ENCODE data around the gene INTS12.
"Not testable (repeated sequence)": the region's sequence is repeated elsewhere in the genome, so short reads cannot be mapped to it uniquely, and the experiment has no call there.

The INTS12 gene, protein sequence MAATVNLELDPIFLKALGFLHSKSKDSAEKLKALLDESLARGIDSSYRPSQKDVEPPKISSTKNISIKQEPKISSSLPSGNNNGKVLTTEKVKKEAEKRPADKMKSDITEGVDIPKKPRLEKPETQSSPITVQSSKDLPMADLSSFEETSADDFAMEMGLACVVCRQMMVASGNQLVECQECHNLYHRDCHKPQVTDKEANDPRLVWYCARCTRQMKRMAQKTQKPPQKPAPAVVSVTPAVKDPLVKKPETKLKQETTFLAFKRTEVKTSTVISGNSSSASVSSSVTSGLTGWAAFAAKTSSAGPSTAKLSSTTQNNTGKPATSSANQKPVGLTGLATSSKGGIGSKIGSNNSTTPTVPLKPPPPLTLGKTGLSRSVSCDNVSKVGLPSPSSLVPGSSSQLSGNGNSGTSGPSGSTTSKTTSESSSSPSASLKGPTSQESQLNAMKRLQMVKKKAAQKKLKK

DNA sequence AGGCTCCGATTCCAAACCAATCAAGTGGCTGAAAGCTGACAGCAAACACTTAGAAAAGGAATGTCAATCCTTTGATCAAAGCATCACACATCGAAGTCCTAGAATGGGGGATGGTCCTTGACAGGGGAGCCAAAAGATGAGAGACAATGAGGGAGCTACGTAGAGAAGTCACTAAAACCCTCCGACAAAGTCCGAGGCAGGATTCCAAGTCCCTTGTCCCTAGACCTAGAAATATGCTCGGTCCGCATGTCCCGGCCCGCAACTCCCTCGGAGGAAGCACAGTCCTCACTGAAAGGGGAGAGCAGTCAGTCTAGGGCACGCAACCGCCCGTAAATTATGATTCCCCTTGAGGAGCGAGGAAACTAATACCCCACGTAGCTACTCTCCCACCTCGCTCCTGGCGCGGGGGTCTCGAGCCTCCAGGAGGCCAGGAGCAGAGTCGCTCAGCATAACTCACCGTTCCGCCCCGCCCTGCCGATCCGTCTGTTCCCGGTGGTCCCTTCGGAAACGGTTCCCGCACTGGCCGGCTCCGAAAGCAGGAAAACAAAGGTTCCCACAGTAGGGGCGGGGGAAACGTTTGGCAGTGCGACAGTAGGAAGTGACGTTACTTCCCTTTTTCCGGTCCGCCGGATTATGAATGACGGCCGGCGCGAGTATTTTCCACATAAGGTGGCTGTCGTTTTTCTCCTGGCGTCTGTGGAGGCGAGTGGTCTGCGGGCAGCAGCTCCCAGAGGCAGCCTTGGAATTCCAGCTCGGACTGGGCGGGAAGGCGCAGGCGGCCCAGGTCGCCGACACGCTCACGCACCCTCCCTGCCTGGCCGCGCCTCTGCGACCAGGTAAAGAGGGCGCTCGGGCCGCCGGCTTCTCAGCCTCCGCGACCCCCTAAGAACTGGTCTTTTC, at the start of gene INTS12, which contains the start of gene GSTCD:
INTS12 (minus strand) TSS at position 509 of the 900 bp plus-strand sequence. CDS start 8,684 bp downstream, outside the sequence.
GSTCD (plus strand) TSS at position 604 of the 900 bp plus-strand sequence. CDS start 8,830 bp downstream, outside the sequence.
- peak; percentile 92 for DNase-seq

DNA sequence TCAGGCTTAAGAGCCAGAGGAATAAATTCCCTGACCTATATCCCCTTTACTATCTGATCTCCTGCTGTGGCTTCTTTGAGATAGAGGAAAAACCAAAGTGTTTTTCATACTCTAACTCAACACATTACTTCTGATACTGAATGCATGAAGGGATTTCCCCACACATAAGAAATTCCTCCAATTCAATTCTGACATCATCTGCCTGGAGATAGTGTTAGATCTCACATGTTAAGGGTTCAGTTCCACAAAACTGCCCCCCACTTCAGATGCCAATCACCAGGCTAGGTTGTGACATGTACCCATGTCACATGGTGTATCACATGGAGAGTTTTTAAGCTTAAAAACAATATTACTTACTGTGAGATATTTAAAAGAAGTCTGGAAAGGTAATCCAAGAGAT, 46.9 kb upstream of the INTS12 start:
- no peak for DNase-seq

DNA sequence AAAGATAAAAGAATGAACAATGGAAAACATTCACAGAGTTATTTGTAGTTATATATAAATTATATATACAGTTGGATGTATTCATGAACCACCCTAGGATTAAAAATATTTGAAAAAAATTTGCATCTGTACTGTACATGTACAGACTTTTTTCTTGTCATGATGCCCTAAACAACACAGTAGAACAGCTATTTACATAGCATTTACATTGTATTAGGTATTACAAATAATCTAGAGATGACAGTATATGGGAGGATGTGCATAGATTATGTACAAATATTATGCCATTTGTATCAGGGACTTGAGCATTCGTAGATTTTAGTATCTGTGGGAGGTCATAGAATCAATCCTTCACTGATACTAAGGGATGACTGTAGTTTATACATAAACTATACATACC, 44.9 kb upstream of the INTS12 start:
- DNase-seq: no peak

DNA sequence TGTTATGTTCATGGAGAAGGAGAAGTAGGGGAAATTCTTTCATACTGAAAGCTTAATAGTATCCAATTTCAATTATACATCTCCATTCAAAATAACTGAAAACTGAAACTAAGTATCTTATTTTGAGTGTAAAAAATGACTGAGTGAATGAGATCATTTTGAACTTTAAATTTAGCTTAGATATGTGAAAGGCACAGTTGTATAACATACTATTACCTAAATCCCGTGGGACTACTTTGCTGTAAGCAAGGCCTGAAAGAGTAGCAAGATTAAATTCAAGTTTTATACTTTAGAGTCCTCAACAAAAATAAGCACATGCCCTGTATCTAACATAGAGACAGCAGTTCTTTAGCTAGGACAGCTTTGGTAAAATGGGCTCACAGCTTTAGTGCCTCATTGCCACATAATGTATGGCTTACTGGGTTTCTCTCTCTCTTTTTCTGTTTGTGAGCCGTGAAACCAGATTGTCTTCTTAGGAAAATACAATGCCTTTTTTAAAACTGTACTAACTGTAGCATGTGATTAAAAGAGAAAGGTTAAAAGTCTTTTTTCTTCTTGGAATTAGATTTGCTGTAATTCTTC, 43.3 kb upstream of the INTS12 start:
- no peak for DNase-seq

DNA sequence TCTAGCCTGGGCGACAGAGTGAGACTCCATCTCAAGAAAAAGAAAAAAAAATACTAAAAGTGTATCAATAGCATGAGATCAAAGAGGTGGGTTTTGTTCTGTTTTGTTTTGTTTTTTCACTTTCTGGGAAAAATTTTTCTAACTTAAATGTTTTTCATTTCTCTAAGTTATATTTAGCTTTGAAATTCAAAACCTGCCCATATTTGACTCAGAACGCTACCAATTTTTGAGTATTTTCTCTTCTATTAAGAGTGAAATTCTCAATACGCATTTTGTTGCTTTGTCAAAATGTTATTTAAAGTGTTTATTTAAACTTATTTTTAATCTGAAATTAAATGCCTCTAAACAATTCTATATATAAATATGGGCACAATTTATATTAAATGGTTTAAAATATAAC, 39.7 kb upstream of the INTS12 start:
- DNase-seq: no peak

DNA sequence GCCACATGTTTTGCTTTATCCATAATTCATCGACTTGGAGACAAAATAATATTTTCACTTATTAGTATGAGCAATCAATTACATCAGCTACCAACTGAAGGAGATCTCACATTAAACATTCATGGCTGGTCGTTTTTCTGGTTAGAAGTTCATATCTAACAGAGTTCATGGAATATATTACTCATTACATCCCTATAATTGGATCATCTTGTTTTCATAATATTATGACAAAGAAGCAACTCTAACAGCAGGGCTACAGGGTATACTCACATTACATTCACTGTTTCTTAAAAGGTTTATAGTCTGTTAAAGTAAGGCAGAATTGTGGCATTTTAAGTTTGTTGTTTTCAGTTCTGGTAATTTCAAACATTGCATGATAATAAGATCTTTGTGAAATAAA, 33.1 kb upstream of the INTS12 start:
- no peak for DNase-seq

DNA sequence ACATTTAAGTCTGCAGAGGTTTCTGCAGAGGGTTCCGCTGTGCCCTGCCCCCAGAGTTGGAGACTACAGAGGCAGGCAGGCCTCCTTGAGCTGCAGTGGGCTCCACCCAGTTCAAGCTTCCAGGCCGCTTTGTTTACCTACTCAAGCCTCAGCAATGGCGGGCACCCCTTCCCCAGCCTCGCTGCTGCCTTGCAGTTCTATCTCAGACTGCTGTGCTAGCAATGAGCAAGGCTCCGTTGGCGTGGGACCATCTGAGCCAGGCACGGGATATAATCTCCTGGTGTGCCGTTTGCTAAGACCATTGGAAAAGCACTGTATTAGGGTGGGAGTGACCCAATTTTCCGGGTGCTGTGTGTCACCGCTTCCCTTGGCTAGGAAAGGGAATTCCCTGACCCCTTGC, 26.7 kb upstream of the INTS12 start:
- not testable (repeated sequence) for DNase-seq

DNA sequence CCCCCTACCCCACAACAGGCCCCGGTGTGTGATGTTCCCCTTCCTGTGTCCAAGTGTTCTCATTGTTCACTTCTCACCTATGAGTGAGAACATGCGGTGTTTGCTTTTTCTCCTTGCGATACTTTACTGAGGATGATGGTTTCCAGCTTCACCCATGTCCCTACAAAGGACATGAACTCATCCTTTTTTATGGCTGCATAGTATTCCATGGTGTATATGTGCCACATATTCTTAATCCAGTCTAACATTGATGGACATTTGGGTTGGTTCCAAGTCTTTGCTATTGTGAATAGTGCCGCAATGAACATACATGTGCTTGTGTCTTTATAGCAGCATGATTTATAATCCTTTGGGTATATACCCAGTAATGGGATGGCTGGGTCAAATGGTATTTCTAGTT, 21.4 kb upstream of the INTS12 start:
- not testable (repeated sequence) for DNase-seq

DNA sequence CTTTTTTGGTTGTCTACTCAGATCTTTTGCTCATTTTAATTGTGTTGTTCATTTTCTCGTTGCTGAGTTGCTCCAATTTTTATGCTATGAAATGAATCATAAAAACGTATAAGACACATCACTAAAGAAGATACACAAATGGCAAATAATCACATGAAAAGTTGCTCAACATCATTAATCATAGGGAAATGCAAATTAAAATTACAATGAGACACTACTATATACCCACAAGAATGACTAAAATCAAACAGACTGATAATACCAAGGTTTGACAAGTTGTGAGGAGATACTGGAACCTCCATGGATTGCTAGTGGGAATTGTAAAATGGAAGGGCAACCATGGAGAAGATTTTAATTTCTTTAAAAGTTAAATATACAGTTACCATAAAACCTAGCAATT, 17.1 kb upstream of the INTS12 start:
- DNase-seq: no peak

DNA sequence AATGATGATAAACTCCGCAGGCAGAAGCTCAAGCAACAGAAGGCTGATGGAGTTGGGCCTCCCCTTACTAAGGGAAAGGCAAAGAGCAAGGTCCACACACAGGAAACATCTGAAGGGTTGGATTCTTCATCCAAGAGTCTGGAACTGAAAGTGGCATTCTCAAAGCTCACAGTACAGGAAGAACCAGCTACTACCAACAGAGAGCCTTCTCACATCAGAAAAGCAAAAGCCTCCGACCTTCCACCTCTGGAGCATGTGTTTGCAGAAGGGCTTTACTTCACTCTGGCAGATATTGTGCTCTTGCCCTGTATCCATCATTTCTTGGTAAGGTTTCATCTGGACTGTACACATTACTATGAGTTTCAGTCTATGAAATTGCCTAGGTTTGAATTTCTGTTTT, 10.7 kb upstream of the INTS12 start:
- no peak for DNase-seq

DNA sequence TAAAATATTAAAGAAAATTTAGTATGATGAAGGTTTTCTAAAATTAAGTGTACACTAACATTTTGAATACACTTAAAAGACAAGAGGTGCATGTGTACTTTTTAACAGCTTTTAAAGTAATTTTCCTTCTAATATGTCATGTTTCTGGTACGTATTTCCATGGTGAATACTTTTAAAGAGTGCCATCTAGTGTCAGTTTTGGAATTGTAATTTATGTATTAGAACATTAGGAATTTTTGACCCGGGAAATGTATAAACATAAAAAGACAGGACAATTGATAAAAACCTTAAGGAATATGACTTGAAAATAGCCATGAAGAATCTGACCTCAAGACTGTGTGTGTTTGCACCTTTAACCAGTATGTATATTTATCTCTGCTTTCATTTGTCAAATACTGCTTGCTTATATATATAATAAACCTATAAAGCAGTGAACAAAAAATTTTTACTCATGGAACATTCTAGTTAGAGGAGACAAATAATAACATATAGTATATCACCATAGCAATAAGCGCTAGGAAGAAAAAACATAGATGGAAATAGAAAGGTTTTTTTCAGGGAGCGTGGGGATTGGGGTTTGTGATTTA, 7.3 kb upstream of the INTS12 start:
- no peak for DNase-seq

DNA sequence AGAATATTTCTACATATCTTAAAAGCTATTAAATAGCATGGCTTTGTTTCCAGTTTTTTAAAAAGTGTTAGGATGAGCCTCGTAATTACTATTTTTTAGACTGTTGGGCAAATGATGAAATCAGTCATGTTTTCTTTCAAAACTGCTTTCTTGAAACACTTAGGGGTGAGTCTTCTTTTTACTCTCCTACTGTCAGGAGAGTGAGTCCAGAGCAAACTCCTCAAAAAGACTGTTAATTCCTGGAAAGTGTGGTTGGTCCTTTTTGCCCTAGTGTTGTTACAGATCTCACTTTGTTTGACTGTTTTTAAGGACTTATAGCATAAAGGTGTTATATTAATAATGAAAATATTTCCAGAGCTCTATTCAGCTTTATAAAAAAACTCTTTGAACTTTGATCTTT, 6.4 kb upstream of the INTS12 start:
- no peak for DNase-seq

DNA sequence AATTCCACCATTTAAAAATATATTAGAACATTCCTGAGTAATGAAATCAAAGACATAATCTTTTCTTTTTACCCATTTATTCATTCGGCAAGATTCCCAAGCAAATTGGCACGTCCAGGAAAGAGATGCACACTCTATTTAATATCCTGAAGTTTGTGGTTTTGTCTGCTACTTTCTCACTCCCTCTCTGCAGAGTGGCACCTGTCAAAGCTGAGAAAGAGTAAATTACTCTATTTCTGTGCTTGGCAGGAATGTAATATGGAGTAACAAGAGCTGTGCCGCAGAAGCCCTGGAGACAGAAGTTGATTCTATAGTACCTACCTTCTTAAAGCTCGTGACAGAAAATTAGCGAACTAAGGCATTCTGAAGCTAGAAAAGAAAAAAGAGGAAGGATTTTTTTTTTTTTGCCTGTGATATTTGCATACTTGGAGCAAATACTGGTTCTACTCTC, 5.6 kb upstream of the INTS12 start:
- no peak for DNase-seq

DNA sequence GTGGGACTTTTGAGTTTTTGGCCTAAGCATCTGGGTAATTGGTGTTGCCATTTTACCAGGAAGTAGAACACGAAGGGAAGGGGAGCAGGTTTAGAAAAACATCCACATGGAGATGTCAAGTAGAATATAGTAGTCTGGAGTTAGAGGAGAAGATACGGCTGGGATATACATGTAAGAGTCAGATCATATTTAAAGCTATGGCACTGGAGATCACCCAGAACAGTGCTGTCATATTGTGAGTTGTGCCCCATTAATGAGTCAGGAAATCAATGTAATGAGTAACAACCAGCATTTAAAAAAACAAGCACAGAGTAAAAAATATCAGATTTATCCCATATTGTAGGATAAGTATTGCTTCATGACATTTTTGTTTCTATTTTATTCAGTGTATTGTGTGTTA, 4.3 kb upstream of the INTS12 start:
- DNase-seq: no peak

DNA sequence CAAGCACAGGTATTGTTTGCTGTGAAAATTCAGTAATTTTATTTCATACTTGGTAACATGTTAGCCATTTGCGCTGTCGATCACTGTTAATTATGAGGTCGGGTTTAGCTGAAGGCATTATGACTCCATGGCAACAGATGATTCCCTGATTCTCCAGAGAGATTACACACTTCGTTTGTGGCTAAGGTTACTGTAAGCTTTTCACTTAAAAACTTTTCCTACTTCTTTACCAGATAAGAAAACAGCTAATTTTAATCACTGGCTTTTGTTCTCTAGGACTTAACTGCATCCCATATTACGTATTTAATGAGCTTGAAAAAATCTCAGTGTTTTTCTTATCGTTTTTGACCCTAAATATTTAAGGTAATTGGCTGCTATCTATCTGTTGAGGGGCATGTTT, 2.2 kb upstream of the INTS12 start:
- no peak for DNase-seq

DNA sequence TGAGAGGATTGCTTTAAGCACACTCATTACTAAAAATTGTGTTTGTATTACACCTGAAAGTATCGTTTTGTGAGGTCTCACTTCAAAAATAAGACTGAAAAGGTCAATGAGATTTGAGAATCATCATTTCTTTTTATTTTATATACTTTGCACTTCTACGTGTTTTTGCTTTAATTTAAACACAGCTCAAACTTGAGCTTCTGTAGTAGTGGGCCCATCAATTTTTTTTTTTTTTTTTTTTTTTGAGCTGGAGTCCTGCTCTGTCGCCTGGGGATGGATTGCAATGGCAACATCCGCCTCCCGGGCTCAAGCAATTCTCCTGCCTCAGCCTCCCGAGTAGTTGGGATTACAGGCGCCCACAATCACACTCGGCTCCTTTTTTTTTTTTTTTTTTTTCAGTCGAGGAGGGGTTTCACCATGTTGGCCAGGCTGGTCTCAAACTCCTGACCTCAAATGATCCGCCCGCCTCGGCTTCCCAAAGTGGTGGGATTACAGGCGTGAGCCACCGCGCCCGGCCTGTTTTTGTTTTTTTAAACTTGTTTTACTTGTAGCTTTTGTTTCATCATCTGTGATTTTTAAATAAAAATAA, 1.6 kb upstream of the INTS12 start:
- no peak for DNase-seq

DNA sequence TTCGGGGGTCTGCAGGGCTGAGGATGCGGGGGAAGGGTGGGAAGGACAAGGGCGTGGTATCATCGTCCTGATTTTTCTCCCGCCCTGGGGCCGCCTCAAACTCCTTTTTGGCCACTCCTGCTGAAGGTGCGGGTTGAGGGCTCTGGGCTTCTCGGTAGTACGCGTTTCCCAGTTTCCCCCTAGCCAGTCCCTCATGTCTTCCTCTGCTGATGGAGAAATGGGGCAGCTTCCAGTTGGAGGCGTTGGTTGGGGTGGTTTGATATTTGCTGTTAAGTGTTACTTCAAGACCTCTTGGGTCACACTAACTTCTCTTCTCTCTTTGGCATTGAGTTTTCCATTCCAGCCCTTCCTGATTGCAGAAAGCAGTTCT, 577 bp upstream of the INTS12 start:
- no peak for DNase-seq

DNA sequence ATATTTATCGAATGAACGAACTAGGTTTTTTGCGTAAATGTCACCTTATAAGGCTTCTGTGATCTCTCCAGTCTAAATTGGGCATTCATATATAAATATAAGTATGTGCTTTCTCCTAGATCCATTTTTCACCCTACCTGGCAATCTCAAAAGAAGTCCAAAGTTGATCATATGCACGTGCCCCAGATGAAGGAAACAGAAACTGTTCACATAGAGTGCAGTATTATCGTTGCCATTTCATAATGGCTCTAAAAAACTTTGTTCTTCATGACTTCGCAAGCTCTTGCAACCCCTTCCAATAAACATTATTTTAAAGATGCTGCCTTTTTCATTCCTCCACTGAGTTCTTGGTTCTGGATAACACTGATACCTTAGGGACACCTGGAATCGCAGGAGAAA, 708 bp downstream of the INTS12 start:
- DNase-seq: no peak

DNA sequence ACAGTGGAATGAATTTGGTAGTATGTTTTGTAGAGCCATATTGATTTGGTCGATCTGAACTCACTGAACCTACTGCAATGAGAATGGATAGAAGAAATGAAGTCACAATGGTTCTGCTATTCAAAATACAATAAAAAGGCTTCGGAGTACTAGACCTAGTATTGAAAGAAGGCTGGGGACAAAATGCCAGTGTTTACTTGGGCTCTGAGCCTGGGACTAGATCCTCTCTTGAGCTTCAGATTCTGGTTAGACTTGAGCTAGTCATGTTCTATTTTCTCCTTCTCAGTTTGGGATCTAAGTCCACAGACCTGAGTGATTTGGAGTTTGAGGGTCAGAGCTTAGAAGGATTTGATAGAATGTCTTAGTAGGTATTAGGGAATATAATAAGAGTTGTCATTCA, 9.9 kb downstream of the INTS12 start:
- no peak for DNase-seq

DNA sequence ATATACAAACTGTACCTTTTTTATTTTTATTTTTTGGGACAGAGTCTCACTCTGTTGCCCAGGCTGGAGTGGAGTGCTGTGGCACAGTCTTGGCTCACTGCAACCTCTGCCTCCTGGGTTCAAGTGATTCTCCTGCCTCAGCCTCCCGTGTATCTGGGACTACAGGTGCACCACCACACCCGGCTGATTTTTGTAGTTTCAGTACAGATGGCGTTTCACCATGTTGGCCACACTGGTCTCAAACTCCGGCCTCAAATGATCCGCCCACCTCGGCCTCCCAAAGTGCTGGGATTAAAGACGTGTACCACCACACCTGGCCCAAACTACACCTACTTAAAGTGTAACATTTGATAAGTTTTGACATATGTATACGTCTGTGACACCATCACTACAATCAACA, 12.7 kb downstream of the INTS12 start:
- not testable (repeated sequence) for DNase-seq

DNA sequence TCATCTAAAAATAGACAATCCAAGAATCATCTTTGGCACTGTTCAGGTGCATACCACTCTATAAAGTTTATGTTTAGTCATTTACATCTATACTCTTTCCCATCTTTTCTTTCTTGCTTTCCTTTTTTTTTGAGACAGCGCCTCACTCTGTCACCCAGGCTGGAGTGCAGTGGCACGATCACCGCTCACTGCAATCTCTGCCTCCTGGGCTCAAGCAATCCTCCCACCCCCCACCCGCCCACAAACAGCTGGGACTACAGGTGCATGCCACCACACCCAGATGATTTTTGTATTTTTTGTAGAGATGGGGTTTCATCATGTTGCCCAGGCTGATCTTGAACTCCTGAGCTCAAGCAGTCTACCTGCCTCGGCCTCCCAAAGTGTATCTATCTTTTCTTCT, 13.7 kb downstream of the INTS12 start:
- DNase-seq: not testable (repeated sequence)

DNA sequence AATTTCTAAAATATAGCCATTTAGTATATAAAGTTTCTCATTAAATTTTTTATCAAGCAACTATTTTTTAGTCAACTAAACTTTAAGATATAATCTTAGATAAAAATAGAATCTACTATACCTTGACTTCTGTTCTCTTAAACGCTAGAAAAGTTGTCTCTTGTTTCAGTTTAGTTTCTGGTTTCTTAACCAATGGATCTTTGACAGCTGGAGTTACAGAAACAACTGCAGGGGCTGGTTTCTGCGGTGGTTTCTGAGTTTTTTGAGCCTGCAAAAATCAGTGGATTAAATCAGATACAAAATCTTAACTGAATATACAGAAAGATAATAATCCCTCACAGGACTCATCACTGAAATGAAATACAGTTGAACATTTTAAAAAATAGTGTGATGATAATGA, 21.9 kb downstream of the INTS12 start:
- no peak for DNase-seq

DNA sequence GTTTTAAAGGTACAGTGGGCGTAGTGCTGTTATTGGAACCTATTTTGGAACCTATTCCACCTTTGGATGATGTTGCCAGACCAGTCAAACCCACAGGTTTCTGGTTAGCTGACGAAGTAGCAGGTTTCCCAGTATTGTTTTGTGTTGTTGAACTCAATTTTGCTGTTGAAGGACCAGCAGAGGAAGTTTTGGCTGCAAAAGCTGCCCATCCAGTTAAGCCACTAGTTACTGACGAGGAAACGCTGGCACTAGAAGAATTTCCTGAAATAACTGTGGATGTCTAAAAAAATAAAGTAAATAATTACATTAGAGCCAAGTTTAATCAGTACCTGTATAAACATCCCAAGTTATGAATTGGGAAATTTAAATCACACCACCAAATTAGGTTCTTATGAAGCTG, 25.5 kb downstream of the INTS12 start:
- DNase-seq: no peak

Data from activated CD8-positive, alpha-beta memory T cell treated with anti-CD3 and anti-CD28 coated beads, Interleukin-2, amount 50 U/mL, for 48 hours (primary cell).